Stimulated activated CD4-positive, alpha-beta T cell treated with anti-CD3 and anti-CD28 coated beads, Interleukin-2, amount 100 ng/mL, for 4 hours (primary cell): ENCODE results near the gene COG8.
A peak's percentile ranks its signal among the peaks of the same experiment; 100 is the strongest.

Experiments used
- DNase-seq: peaks from one replicate; pipeline ENCODE4 v3.0.0-alpha.2; 2020; ENCODE audit warnings: low read depth

COG8 gene

GRCh38 chr16:69345923-69346322 lies 6.6 kb upstream of the COG8 start:
- DNase-seq = no peak

- no peak for DNase-seq
These were observed 4.8 kb upstream of the COG8 start for GRCh38 chr16:69344171-69344570.

GRCh38 chr16:69340095-69340644 lies 806 bp upstream of the COG8 start:
- DNase-seq = peak; percentile 7

GRCh38 chr16:69338557-69339288 lies 641 bp downstream of the COG8 start:
- DNase-seq = peak; percentile 40

GRCh38 chr16:69334696-69335095 lies 4.7 kb downstream of the COG8 start:
- no peak for DNase-seq

GRCh38 chr16:69330286-69331109 lies 8.9 kb downstream of the COG8 start, which contains the start of gene PDF:
TSS of gene PDF (minus strand) at chr16:69330588. CDS start at chr16:69330570, 18 bp downstream.
- DNase-seq = peak; percentile 75

- peak; percentile 46 for DNase-seq
These were observed 9.7 kb downstream of the COG8 start for GRCh38 chr16:69329369-69330285.

- DNase-seq = no peak
These were observed 10.5 kb downstream of the COG8 start for GRCh38 chr16:69328854-69329316.

- DNase-seq = no peak
These were observed 11.6 kb downstream of the COG8 start for GRCh38 chr16:69327585-69328310.

- no peak for DNase-seq
These were observed 13.0 kb downstream of the COG8 start for GRCh38 chr16:69326172-69326873.

- DNase-seq = no peak
These were observed 13.6 kb downstream of the COG8 start for GRCh38 chr16:69325784-69326171.

- no peak for DNase-seq
These were observed 14.6 kb downstream of the COG8 start for GRCh38 chr16:69324585-69325253.

GRCh38 chr16:69324013-69324531 lies 15.3 kb downstream of the COG8 start:
- no peak for DNase-seq

GRCh38 chr16:69323415-69323814 lies 15.9 kb downstream of the COG8 start:
- DNase-seq = no peak

GRCh38 chr16:69322343-69322742 lies 17.0 kb downstream of the COG8 start:
- DNase-seq = no peak

GRCh38 chr16:69321080-69321479 lies 18.3 kb downstream of the COG8 start:
- no peak for DNase-seq

GRCh38 chr16:69320740-69321073 lies 18.7 kb downstream of the COG8 start:
- DNase-seq = no peak

GRCh38 chr16:69319826-69320739 lies 19.3 kb downstream of the COG8 start:
- no peak for DNase-seq

GRCh38 chr16:69319381-69319780 lies 20.0 kb downstream of the COG8 start:
- no peak for DNase-seq
